HEK293 (cell line): ENCODE measurements around the gene ABHD17B.

ENCODE experiments used
- CTCF ChIA-PET: fragments of 350-600 bp; formaldehyde crosslinking; extraction: SDS; loops from one replicate; lab custom pipeline; 2021; ENCODE audit warnings: antibody characterized with exemption; lab: Yijun Ruan, JAX
- POLR2A ChIA-PET: fragments of 300-600 bp; formaldehyde crosslinking; extraction: SDS; loops from one replicate; lab custom pipeline; 2020; ENCODE audit warnings: antibody characterized with exemption, inconsistent platforms; lab: Yijun Ruan, JAX
- H3K27ac ChIP-seq: fragments of 200-500 bp; sonication (Bioruptor generic); 2 replicates; pipeline ENCODE4 v1.5.1; 2014; ENCODE audit warnings: low read depth, low read length, control low read depth, inconsistent platforms; ENCODE audit errors: extremely low read depth
- H3K36me3 ChIP-seq, 2 experiments: fragments of 200-500 bp in 1 of 2; sonication (Bioruptor generic) in 1 of 2; 1 replicate in 1 of 2; 2 replicates in 1 of 2; pipeline ENCODE4 v1.5.1; 2014 to 2017; ENCODE audit warnings: inconsistent platforms in 2 of 2, low read length in 2 of 2; ENCODE audit not compliant: control insufficient read depth in 2 of 2, insufficient read depth in 1 of 2
- H3K4me1 ChIP-seq: fragments of 200-500 bp; sonication (Bioruptor generic); 2 replicates; pipeline ENCODE4 v1.5.1; 2014; ENCODE audit warnings: mild to moderate bottlenecking, low read length, inconsistent platforms; ENCODE audit not compliant: control insufficient read depth, insufficient read depth
- H3K4me3 ChIP-seq: 2 replicates; pipeline ENCODE4 v1.5.1; 2011; ENCODE audit warnings: low read depth, mild to moderate bottlenecking, control low read depth, low read length, moderate library complexity
- H3K9me3 ChIP-seq: fragments of 200-500 bp; sonication (Bioruptor generic); 2 replicates; pipeline ENCODE4 v1.5.1; 2014; ENCODE audit warnings: low read depth, low read length, inconsistent platforms; ENCODE audit not compliant: control insufficient read depth, insufficient read depth
- AEBP2 ChIP-seq: fragments of 450-650 bp; formaldehyde crosslinking; IDR thresholded peaks from 2 replicates; pipeline ENCODE4 v1.5.1; 2016; ENCODE audit warnings: missing biosample characterization, missing genetic modification characterization, borderline replicate concordance
- ATF2 ChIP-seq: fragments of 450-650 bp; formaldehyde crosslinking; IDR thresholded peaks from 2 replicates; pipeline ENCODE4 v1.5.1; 2016; ENCODE audit warnings: missing biosample characterization, missing genetic modification characterization, low read depth
- GFI1B ChIP-seq: fragments of 450-650 bp; formaldehyde crosslinking; IDR thresholded peaks from 2 replicates; pipeline ENCODE4 v1.5.1; 2016; ENCODE audit warnings: missing biosample characterization, missing genetic modification characterization
- INSM2 ChIP-seq: fragments of 450-650 bp; formaldehyde crosslinking; IDR thresholded peaks from 2 replicates; pipeline ENCODE4 v1.5.1; 2016; ENCODE audit warnings: missing biosample characterization, missing genetic modification characterization
- KLF1 ChIP-seq: fragments of 450-650 bp; formaldehyde crosslinking; IDR thresholded peaks from 2 replicates; pipeline ENCODE4 v1.5.1; 2016; ENCODE audit warnings: missing biosample characterization, missing genetic modification characterization
- KLF17 ChIP-seq: fragments of 450-650 bp; formaldehyde crosslinking; IDR thresholded peaks from 2 replicates; pipeline ENCODE4 v1.5.1; 2016; ENCODE audit warnings: missing biosample characterization, missing genetic modification characterization
- MYNN ChIP-seq: fragments of 450-650 bp; formaldehyde crosslinking; IDR thresholded peaks from 2 replicates; pipeline ENCODE4 v1.5.1; 2016; ENCODE audit warnings: missing biosample characterization, missing genetic modification characterization, borderline replicate concordance
- OSR2 ChIP-seq: fragments of 450-650 bp; formaldehyde crosslinking; IDR thresholded peaks from 2 replicates; pipeline ENCODE4 v1.5.1; 2016; ENCODE audit warnings: missing biosample characterization, missing genetic modification characterization
- TRIM28 ChIP-seq: IDR thresholded peaks from 2 replicates; pipeline ENCODE4 v1.6.1; 2011; ENCODE audit warnings: low read length, control low read depth, borderline replicate concordance
- ZBTB44 ChIP-seq: fragments of 450-650 bp; IDR thresholded peaks from 2 replicates; pipeline ENCODE4 v1.5.1; 2018; ENCODE audit warnings: missing biosample characterization, mild to moderate bottlenecking, missing genetic modification characterization
- ZNF169 ChIP-seq: fragments of 450-650 bp; formaldehyde crosslinking; IDR thresholded peaks from 2 replicates; pipeline ENCODE4 v1.5.1; 2016; ENCODE audit warnings: missing biosample characterization, missing genetic modification characterization
- ZNF175 ChIP-seq: fragments of 450-650 bp; formaldehyde crosslinking; IDR thresholded peaks from 2 replicates; pipeline ENCODE4 v1.5.1; 2016; ENCODE audit warnings: missing biosample characterization, missing genetic modification characterization
- ZNF184 ChIP-seq: fragments of 450-650 bp; IDR thresholded peaks from 2 replicates; pipeline ENCODE4 v1.5.1; 2018; ENCODE audit warnings: missing biosample characterization, mild to moderate bottlenecking, missing genetic modification characterization
- ZNF324 ChIP-seq: fragments of 450-650 bp; formaldehyde crosslinking; IDR thresholded peaks from 2 replicates; pipeline ENCODE4 v1.5.1; 2016; ENCODE audit warnings: missing biosample characterization, missing genetic modification characterization
- ZNF433 ChIP-seq: fragments of 450-650 bp; formaldehyde crosslinking; IDR thresholded peaks from 2 replicates; pipeline ENCODE4 v1.5.1; 2016; ENCODE audit warnings: missing biosample characterization, missing genetic modification characterization, low read depth
- ZNF473 ChIP-seq: fragments of 450-650 bp; formaldehyde crosslinking; IDR thresholded peaks from 2 replicates; pipeline ENCODE4 v1.5.1; 2017; ENCODE audit warnings: missing biosample characterization, missing genetic modification characterization
- ZNF513 ChIP-seq: fragments of 450-650 bp; IDR thresholded peaks from 2 replicates; pipeline ENCODE4 v1.5.1; 2018; ENCODE audit warnings: missing biosample characterization, missing genetic modification characterization
- ZNF610 ChIP-seq: fragments of 450-650 bp; formaldehyde crosslinking; IDR thresholded peaks from 2 replicates; pipeline ENCODE4 v1.5.1; 2016; ENCODE audit warnings: missing biosample characterization, missing genetic modification characterization, borderline replicate concordance
- ZNF654 ChIP-seq: fragments of 450-650 bp; formaldehyde crosslinking; IDR thresholded peaks from 2 replicates; pipeline ENCODE4 v1.5.1; 2016; ENCODE audit warnings: low read depth, missing biosample characterization, missing genetic modification characterization

Gene ABHD17B

GRCh38 chr9:71918419-71918818, 7.4 kb upstream of the ABHD17B start:
- ChIA-PET CTCF (interaction anchor here (0.6 kb wide), 2 partner anchors 18 to 100 kb away, joined by 3 to 4 read pairs; no protein-coding TSS in a partner anchor), POLR2A (no interaction called here)
- no peak overlapping the region for H3K4me3 ChIP-seq
- H3K36me3 ChIP-seq = peaks cover 0 to 8% of the 10 kb centered on the region in 2 experiments; a peak in 2 of 3 replicates
- TF ChIP-seq ZNF324 (no peak), ZNF610 (tag by site-specific recombination) (peak; percentile 94)
- H3K4me1 ChIP-seq = no peaks in the 10 kb centered on the region; the same call in 1 of the 2 replicates
- H3K9me3 ChIP-seq = no peaks in the 10 kb centered on the region
- H3K27ac ChIP-seq = no peak overlapping the region

GRCh38 chr9:71916834-71917534, 6.0 kb upstream of the ABHD17B start:
- H3K36me3 ChIP-seq = peaks cover 0 to 4% of the 10 kb centered on the region in 2 experiments; a peak in 1 of 3 replicates
- no peaks in the 10 kb centered on the region for H3K9me3 ChIP-seq
- no peaks in the 10 kb centered on the region; the same call in 1 of the 2 replicates for H3K4me1 ChIP-seq
- H3K4me3 ChIP-seq = no peak overlapping the region
- no peak for TF ChIP-seq ZNF513 (tag by site-specific recombination)
- TF ChIP-seq MYNN (tag by site-specific recombination) = no peak
- no peak for TF ChIP-seq KLF1
- TF ChIP-seq ZNF169 (tag by site-specific recombination) = no peak
- TF ChIP-seq ZNF184 = no peak
- TF ChIP-seq AEBP2 (tag by site-specific recombination) = no peak
- no peak for TF ChIP-seq GFI1B (tag by site-specific recombination)
- no peak for TF ChIP-seq ZNF654 (tag by site-specific recombination)
- TF ChIP-seq, all 188 proteins: peak for 0
- ChIA-PET POLR2A (no interaction called here), CTCF (interaction anchor here (0.6 kb wide), 1 partner anchor 561 kb away, joined by 3 read pairs; no protein-coding TSS in a partner anchor)
- H3K27ac ChIP-seq = no peak overlapping the region

GRCh38 chr9:71915495-71915894, 4.5 kb upstream of the ABHD17B start:
- ChIA-PET CTCF (interaction anchor here (0.7 kb wide), 1 partner anchor 70 kb away, joined by 3 read pairs; no protein-coding TSS in a partner anchor), POLR2A (no interaction called here)
- Histone ChIP-seq H3K4me3 (no peak overlapping the region), H3K36me3 (peaks cover 0 to 4% of the 10 kb centered on the region in 2 experiments; a peak in 1 of 3 replicates), H3K4me1 (no peaks in the 10 kb centered on the region; the same call in 1 of the 2 replicates), H3K27ac (no peak overlapping the region), H3K9me3 (no peaks in the 10 kb centered on the region)
- no peak for TF ChIP-seq OSR2
- no peak for TF ChIP-seq KLF17 (tag by site-specific recombination)
- no peak for TF ChIP-seq ZNF433 (tag by site-specific recombination)
- no peak for TF ChIP-seq ZNF473 (tag by site-specific recombination)
- TF ChIP-seq TRIM28 = no peak
- TF ChIP-seq ATF2 (tag by site-specific recombination) = no peak
- TF ChIP-seq ZNF654 (tag by site-specific recombination) = no peak
- no peak for TF ChIP-seq ZBTB44 (tag by site-specific recombination)
- TF ChIP-seq INSM2 (tag by site-specific recombination) = no peak
- no peak for TF ChIP-seq ZNF175 (tag by site-specific recombination)
